ENCODE measurements around the gene ZNF672.
"Not testable (repeated sequence)": the region's sequence is repeated elsewhere in the genome, so short reads cannot be mapped to it uniquely, and the experiment has no call there.

The ZNF672 gene

DNA sequence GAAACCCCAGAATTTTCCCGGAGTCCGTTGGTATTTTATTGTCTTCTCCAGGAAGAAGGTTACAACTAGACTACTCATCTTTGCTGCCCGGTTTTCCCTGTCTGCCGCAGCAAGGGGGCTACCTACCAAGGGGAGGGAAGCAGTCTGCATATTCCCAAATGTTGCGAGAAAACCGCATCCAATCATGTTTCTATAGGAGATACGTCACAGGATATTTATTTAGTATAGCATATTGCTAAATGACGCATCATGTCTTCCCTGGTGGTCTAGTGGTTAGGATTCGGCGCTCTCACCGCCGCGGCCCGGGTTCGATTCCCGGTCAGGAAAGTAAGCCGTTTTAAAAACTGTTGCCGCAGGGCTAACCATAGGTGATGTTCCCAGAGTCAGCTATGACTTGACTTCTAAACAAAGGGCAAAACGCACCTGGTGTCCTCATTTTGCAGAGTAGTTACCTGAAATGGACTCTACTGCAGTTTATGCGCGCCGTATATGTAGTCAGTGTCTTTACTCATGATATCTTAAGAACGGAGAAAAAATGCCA is 36.0 kb downstream of the ZNF672 start:
- FAIRE-seq = no peak
- no peak for DNase-seq (ENCODE audit: insufficient read length, low spot score)

DNA sequence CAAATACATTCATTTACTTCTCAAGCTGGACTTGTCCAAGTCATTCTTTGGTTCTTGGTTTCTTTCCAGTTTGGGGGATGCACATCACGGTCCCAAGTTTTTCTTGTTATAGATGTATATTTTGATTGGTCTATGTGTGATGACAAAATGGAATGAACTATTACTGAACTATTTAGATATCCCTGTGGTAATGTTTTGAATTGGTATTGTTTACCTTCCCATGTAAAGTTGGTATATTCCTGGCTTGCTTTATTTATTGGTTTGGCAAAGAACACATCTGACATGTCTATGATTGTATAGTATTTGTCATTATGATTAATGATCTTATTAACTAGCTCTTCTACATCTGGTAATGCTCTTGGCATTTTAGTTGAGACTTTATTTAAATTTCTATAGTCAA is 43.2 kb downstream of the ZNF672 start:
- DNase-seq (ENCODE audit: insufficient read length, low spot score) (no peak), FAIRE-seq (no peak)

DNA sequence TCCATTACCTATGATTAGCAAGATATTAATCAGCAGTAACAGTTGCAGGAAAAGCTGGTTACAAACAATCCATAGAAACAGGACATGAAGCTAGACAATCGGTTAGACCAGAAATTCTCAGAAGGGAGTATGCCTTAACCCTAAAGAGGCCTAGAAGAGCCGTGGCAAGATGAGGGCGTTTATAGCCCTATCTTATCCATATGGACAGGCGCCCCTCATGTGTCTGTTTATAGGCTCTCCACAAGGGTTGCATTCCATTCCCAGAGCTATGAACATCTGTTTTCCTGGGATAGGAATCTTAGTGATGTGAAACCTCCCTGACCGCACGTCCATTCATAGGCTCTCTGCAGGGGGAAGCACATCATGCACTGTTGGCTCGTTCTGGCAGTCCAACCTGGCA is 44.4 kb downstream of the ZNF672 start:
- not testable (repeated sequence) for FAIRE-seq; DNase-seq (ENCODE audit: insufficient read length, low spot score)

DNA sequence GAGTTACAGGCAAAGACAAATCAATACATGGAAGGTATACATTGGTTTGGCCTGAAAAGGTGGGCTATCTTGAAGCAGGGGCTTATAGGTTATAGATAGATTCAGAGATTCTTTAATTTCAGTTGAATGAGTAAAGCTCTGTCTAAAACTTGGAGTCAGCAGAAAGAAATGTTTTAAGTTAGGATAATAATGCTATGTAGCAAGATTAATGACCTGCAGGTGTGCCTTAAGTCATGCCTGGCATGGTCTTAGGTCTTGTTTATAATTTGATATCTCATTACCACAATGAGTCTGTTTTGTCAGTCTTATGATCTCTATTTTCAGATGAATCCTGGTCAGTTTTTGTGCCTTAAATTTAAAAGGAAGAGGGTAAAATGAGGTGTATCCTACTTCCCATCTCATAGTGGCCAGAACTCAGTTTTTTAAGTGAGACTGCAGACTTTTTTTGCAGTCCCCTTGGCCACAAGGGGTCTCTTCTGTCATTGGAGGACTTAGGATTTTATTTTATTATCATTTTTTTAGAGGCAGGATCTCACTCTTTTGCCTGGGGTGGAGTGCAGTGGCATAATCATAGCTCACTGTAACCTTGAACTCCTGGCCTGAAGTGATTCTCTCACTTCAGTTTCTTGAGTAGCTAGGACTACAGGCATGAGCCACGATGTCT is 46.7 kb downstream of the ZNF672 start:
- DNase-seq (ENCODE audit: insufficient read length, low spot score) (no peak), FAIRE-seq (no peak)

DNA sequence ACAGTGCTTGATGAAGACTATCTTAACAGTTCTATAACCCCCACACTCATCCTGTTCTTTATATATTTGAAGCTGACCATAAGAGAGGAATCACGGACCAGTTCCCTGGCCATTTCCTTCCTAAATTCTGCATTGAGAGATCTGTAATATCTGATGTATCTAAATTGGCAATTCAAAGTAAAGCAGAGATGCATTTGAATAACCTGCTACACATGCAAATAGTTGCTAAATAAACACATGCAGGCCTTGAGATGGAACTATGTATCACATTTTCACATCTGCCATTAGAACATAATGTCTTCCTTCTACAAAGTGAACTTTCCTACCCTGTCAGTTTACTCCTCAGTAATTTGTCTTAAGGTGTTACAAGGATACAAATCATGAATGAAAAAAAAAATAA is 47.6 kb downstream of the ZNF672 start:
- FAIRE-seq (no peak), DNase-seq (ENCODE audit: insufficient read length, low spot score) (no peak)

DNA sequence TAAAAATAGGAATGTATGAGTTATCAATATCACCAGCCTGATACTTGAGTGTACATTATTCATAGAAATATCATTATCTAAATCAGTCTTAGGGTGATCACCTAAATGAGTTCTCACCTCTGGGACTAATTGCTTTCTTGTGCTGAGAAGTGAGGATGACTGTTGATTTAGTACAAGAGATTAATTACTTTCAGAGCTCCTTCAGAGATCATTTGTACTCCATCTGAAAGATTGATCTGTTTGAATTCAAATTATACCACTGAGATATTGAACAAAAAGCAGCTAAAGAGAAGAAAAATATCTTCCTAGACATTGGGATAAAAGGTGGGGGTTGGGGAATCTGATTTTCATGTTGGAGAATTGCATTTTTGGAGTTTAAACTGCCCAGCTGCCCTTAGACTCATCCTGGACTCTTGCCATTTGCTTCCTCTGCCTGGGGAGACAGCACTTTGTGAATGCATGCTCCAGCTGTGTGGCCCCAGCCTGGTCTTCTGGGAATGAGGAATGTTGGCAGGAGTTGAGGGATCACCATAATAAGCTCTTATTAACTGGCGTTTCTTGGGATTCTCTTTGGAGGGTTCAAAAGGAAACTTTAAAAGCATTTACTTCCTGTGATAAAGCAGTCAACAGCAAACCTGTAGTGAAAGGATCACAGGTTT is 48.3 kb downstream of the ZNF672 start:
- DNase-seq (ENCODE audit: insufficient read length, low spot score) = no peak
- no peak for FAIRE-seq

DNA sequence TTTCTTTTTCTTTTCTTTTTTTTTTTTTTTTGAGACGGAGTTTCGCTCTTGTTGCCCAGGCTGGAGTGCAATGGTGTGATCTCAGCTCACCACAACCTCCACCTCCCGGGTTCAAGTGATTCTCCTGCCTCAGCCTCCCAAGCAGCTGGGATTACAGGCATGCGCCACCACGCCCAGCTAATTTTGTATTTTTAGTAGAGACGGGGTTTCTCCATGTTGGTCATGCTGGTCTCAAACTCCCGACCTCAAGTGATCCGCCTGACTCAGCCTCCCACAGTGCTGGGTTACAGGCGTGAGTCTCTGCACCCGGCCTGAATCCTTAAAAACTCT is 51.9 kb downstream of the ZNF672 start:
- not testable (repeated sequence) for DNase-seq (ENCODE audit: insufficient read length, low spot score); FAIRE-seq

DNA sequence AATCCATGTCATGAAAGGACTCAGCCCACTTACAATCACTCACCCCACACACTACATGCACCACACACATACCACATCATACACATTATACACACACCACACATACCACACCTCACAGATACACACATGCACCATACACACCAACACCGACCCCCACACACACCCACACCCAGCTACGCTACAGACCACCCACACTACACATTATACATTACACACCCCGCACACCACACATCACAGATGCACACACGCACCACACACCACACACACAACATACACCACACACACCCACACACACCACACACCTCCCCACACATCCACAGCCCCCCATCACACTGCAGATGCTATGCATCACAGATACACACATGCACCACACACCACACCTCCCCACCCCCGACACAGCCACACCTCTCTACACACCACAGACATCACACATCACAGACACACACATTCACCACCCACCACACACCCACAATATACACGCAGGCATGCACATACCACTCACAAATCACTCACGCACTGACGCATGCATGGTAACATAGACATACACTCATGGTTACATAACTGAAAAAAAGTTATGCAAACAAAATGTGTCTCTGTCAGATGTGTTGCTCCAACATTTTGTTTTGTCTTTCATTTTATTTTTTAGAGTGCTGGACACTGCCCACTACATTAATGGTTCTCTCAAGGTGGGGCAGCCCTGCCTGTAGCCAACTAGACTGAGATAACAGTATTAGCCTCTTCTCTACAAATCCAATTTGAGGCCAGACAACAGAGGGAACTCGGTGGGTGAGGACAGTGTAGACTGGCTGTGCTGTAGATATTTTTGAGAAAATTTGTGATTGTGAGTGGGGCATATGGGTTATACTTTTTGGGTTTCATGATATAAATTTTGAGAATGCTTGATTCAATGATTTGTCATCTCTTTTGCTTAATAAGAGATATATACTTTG is 52.8 kb downstream of the ZNF672 start:
- DNase-seq (ENCODE audit: insufficient read length, low spot score) (no peak), FAIRE-seq (no peak)

DNA sequence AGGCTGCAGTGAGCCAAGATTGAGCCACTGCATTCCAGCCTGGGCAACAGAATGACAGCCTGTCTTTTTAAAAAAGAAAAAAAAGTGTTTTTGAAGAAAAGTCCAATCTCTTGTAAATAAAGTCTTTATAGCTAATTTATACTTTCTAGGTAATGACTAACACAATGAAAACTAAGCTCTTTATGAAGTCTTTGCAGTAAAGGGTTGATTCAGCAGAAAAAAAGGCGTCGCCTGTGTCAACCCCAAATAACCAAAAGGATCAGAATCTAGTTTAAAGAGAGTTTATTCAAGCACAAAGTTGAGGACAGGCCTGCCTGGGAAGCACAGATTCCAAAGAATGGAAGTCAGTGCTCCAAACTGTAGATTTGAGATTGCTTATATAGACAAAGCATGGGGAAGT is 53.7 kb downstream of the ZNF672 start:
- no peak for DNase-seq (ENCODE audit: insufficient read length, low spot score)
- no peak for FAIRE-seq

DNA sequence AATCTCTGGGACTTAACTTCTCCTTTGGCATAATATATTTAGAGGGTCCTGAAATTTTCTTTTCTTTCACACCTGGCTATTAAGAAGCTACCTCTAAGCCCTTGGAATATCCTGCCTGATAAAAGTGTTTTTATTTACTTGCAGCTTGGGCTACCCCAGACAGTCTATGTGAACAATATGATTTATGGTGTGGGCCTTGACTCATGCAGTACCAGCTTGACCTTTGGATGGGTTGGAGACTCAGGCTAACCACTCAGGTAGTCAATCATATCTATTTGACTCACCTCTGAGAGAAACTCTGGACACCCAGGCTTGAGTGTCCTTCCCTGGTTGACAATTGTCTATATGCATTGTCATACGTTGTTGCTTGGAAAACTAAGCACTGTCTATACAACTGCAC is 54.6 kb downstream of the ZNF672 start:
- no peak for DNase-seq (ENCODE audit: insufficient read length, low spot score)
- no peak for FAIRE-seq

DNA sequence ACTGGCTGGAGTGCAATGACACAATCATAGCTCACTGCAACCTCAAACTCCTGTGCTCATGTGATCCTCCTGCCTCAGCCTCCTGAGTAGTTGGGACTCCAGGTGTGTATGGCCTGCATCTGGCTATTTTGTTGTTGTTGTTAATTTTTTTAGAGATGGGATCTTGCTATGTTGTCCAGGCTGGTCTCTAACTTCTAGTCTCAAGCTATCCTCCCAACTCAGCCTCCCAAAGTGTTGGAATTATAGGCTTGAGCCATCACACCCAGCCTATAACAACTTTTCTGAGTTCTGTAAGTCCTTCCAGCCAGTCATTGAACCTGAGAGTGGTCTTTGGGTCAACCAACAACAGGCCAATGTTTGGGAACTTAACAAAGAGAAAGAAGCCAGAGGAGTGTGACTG is 56.8 kb downstream of the ZNF672 start:
- no peak for FAIRE-seq
- no peak for DNase-seq (ENCODE audit: insufficient read length, low spot score)

DNA sequence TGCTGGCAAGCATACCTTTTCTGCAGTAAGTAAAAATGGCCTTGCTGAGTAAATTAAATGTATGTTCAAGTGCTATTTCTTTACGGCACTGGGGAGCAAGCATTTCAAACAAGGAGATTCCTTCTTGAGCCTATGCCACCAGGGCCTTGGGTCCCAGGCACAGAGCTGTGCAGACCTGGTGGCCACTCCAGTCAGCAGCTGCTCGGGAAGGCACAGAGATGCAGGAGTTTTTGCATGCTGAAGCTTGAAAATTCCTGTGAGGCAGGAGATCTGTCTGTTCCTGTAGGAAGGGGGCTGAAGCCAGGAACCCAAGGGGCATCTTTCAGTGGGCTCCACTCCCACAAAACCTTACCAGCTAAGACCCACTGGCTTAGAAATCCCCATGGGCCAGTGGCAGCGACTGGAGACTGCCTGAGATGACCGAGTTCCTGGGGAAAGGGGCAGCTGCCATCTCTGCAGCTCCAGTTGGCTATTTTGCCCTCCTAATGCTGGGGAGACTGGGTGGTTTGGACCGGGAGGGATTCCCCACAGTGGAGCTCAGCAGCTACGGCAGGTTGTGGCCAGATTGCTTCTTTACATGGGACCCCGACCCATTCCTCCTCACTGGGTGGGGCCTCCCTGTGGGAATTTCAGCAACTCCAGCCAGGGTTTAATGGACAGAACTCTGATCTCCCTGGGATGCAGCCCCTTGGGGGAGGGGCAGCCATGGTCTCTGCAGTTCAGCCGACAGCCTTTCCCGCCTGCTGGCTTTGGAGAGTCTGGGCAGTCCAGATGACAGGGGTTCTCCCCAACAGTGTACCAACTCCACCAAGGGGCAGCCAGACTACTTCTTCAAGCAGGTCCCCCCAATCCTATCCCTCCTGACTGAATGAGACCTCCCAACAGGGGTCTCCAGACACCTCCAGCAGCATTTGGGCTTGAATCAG is 59.7 kb downstream of the ZNF672 start:
- FAIRE-seq = no peak
- DNase-seq (ENCODE audit: insufficient read length, low spot score) = no peak
